ENCODE results near the gene SPA17.

SPA17 gene

GRCh38 chr11:124662106-124662505 lies 11.6 kb upstream of the SPA17 start:
- DNase-seq (ENCODE audit: low read depth) = no peak

- no peak for DNase-seq (ENCODE audit: low read depth)
Observed at GRCh38 chr11:124663861-124664260, 9.8 kb upstream of the SPA17 start.

GRCh38 chr11:124667601-124668000 lies 6.1 kb upstream of the SPA17 start:
- DNase-seq (ENCODE audit: low read depth) = no peak

- DNase-seq (ENCODE audit: low read depth) = peak; percentile 29
Observed at GRCh38 chr11:124669193-124669592, 4.5 kb upstream of the SPA17 start.

- DNase-seq (ENCODE audit: low read depth) = no peak
Observed at GRCh38 chr11:124670732-124671131, 3.0 kb upstream of the SPA17 start.

- DNase-seq (ENCODE audit: low read depth) = no peak
Observed at GRCh38 chr11:124672536-124673215, 1.0 kb upstream of the SPA17 start.

- no peak for DNase-seq (ENCODE audit: low read depth)
Observed at GRCh38 chr11:124674168-124674517, 439 bp downstream of the SPA17 start.

GRCh38 chr11:124674571-124674970 lies 867 bp downstream of the SPA17 start:
- no peak for DNase-seq (ENCODE audit: low read depth)

GRCh38 chr11:124676386-124676785 lies 2.7 kb downstream of the SPA17 start:
- no peak for DNase-seq (ENCODE audit: low read depth)

GRCh38 chr11:124678416-124678815 lies 4.7 kb downstream of the SPA17 start:
- DNase-seq (ENCODE audit: low read depth) = no peak

GRCh38 chr11:124681421-124681820 lies 7.7 kb downstream of the SPA17 start:
- no peak for DNase-seq (ENCODE audit: low read depth)

- no peak for DNase-seq (ENCODE audit: low read depth)
Observed at GRCh38 chr11:124682443-124682842, 8.7 kb downstream of the SPA17 start.

- no peak for DNase-seq (ENCODE audit: low read depth)
Observed at GRCh38 chr11:124693142-124693541, 19.4 kb downstream of the SPA17 start.

- DNase-seq (ENCODE audit: low read depth) = no peak
Observed at GRCh38 chr11:124699547-124699946, 25.8 kb downstream of the SPA17 start.

- DNase-seq (ENCODE audit: low read depth) = no peak
Observed at GRCh38 chr11:124700028-124700427, 26.3 kb downstream of the SPA17 start.

GRCh38 chr11:124707829-124708228 lies 34.1 kb downstream of the SPA17 start:
- no peak for DNase-seq (ENCODE audit: low read depth)

- no peak for DNase-seq (ENCODE audit: low read depth)
Observed at GRCh38 chr11:124712392-124712791, 38.7 kb downstream of the SPA17 start.

- DNase-seq (ENCODE audit: low read depth) = peak; percentile 14
Observed at GRCh38 chr11:124716591-124716990, 42.9 kb downstream of the SPA17 start.

GRCh38 chr11:124717421-124717785 lies 43.7 kb downstream of the SPA17 start:
- DNase-seq (ENCODE audit: low read depth) = no peak

GRCh38 chr11:124717786-124718651 lies 44.3 kb downstream of the SPA17 start:
- DNase-seq (ENCODE audit: low read depth) = peak; percentile 18

GRCh38 chr11:124718801-124719200 lies 45.1 kb downstream of the SPA17 start:
- no peak for DNase-seq (ENCODE audit: low read depth)

GRCh38 chr11:124719534-124719933 lies 45.8 kb downstream of the SPA17 start:
- no peak for DNase-seq (ENCODE audit: low read depth)

- DNase-seq (ENCODE audit: low read depth) = no peak
Observed at GRCh38 chr11:124722176-124722575, 48.5 kb downstream of the SPA17 start.
